ENCODE measurements around the gene ATXN7L2. TPM values are rescaled to one million over a fixed set of nuclear protein-coding genes. Genes with fewer than 3 reads are reported as not detected.

ATXN7L2 gene
- total RNA-seq, 1 donor from 2014 or later, result 5.5 TPM

- Histone ChIP-seq H3K9ac (ENCODE audit: low read length) (peak within 1 kb of the TSS; percentile 74), H3K27ac (ENCODE audit: low read depth, low read length) (no peak within 1 kb of the TSS), H3K4me3 (ENCODE audit: insufficient read depth, low read depth, low read length) (peak within 1 kb of the TSS; percentile 75), H3K9me3 (ENCODE audit: insufficient read depth, low read depth, low read length) (no peaks in the 10 kb centered on the region), H2AFZ (ENCODE audit: low read depth, low read length) (peak within 1 kb of the TSS; percentile 92), H3K27me3 (ENCODE audit: insufficient read depth, low read length) (peaks cover 5% of the 10 kb centered on the region), H3K36me3 (ENCODE audit: insufficient read depth, low read length) (no peaks in the 10 kb centered on the region), H3K4me1 (ENCODE audit: insufficient read depth, low read length) (peaks cover 3% of the 10 kb centered on the region), H3K79me2 (ENCODE audit: insufficient read depth, low read length) (no peaks in the 10 kb centered on the region), H3K4me2 (ENCODE audit: low read length) (peak within 1 kb of the TSS; percentile 99), H4K20me1 (ENCODE audit: insufficient read depth, low read length) (no peaks in the 10 kb centered on the region)
- FAIRE-seq, result no peak
- H3K27me3 Mint-ChIP-seq (ENCODE audit: low read depth, unreplicated experiment), result peaks cover 35% of the 10 kb centered on the region
- peak within 1 kb of the TSS; percentile 20 for H3K27ac Mint-ChIP-seq (ENCODE audit: unreplicated experiment)
- peak within 1 kb of the TSS; percentile 92 for H3K4me3 Mint-ChIP-seq (ENCODE audit: unreplicated experiment)
- peaks cover 6% of the 10 kb centered on the region for H3K9me3 Mint-ChIP-seq (ENCODE audit: unreplicated experiment)
- peaks cover 9% of the 10 kb centered on the region for H3K4me1 Mint-ChIP-seq (ENCODE audit: low read depth, unreplicated experiment)
- peaks cover 2% of the 10 kb centered on the region for H3K36me3 Mint-ChIP-seq (ENCODE audit: low read depth, unreplicated experiment)
- DNase-seq (ENCODE audit: low read depth), result no peak
- TF ChIP-seq CTCF (IDR thresholded peaks at IDR 0.05; ENCODE audit: insufficient read depth, low read depth, low read length) (no peak), EZH2 (IDR thresholded peaks at IDR 0.05; ENCODE audit: insufficient read depth, low read length) (no peak)
Measured at GRCh38 chr1:109509176-109510134, 25.8 kb downstream of the ATXN7L2 start, which contains the start of gene AMIGO1. Gene AMIGO1 (minus strand): TSS chr1:109509727. CDS start chr1:109508912, 815 bp downstream.

GRCh38 chr1:109513110-109513710, 29.5 kb downstream of the ATXN7L2 start:
- no peaks in the 10 kb centered on the region for H3K9me3 ChIP-seq (ENCODE audit: insufficient read depth, low read depth, low read length)
- no peak overlapping the region for H3K27ac ChIP-seq (ENCODE audit: low read depth, low read length)
- FAIRE-seq, result no peak
- H3K27me3 Mint-ChIP-seq (ENCODE audit: low read depth, unreplicated experiment), result peaks cover 30% of the 10 kb centered on the region
- no peak overlapping the region for H3K9ac ChIP-seq (ENCODE audit: low read length)
- no peak for DNase-seq (ENCODE audit: low read depth)
- H3K4me3 ChIP-seq (ENCODE audit: insufficient read depth, low read depth, low read length), result no peak overlapping the region
- H3K36me3 Mint-ChIP-seq (ENCODE audit: low read depth, unreplicated experiment), result no peaks in the 10 kb centered on the region
- peaks cover 15% of the 10 kb centered on the region for H3K4me1 Mint-ChIP-seq (ENCODE audit: low read depth, unreplicated experiment)
- no peak overlapping the region for H3K4me3 Mint-ChIP-seq (ENCODE audit: unreplicated experiment)
- no peak overlapping the region for H3K27ac Mint-ChIP-seq (ENCODE audit: unreplicated experiment)
- H3K27me3 ChIP-seq (ENCODE audit: insufficient read depth, low read length), result peaks cover 5% of the 10 kb centered on the region
- no peaks in the 10 kb centered on the region for H3K79me2 ChIP-seq (ENCODE audit: insufficient read depth, low read length)
- TF ChIP-seq EZH2 (IDR thresholded peaks at IDR 0.05; ENCODE audit: insufficient read depth, low read length), result no peak
- TF ChIP-seq CTCF (IDR thresholded peaks at IDR 0.05; ENCODE audit: insufficient read depth, low read depth, low read length), result no peak
- no peak overlapping the region for H3K4me2 ChIP-seq (ENCODE audit: low read length)
- peaks cover 3% of the 10 kb centered on the region for H3K4me1 ChIP-seq (ENCODE audit: insufficient read depth, low read length)
- no peak overlapping the region for H2AFZ ChIP-seq (ENCODE audit: low read depth, low read length)
- H3K36me3 ChIP-seq (ENCODE audit: insufficient read depth, low read length), result no peaks in the 10 kb centered on the region
- H3K9me3 Mint-ChIP-seq (ENCODE audit: unreplicated experiment), result peaks cover 4% of the 10 kb centered on the region
- no peaks in the 10 kb centered on the region for H4K20me1 ChIP-seq (ENCODE audit: insufficient read depth, low read length)
